ENCODE data around the gene PCDH1.
A peak's percentile ranks its signal among the peaks of the same experiment; 100 is the strongest.

The PCDH1 gene

GRCh38 chr5:141882594-141883183 lies 4.5 kb upstream of the PCDH1 start:
- no peak for TF ChIP-seq CTCF (IDR thresholded peaks at IDR 0.05; ENCODE audit: low read depth, low read length, missing control alignments)
- H3K4me3 ChIP-seq (ENCODE audit: low read depth, low read length) = no peak overlapping the region
- no peak for DNase-seq (ENCODE audit: low read depth)

GRCh38 chr5:141881886-141882285 lies 3.7 kb upstream of the PCDH1 start:
- no peak for DNase-seq (ENCODE audit: low read depth)
- TF ChIP-seq CTCF (IDR thresholded peaks at IDR 0.05; ENCODE audit: low read depth, low read length, missing control alignments) = no peak
- H3K4me3 ChIP-seq (ENCODE audit: low read depth, low read length) = no peak overlapping the region

- DNase-seq (ENCODE audit: low read depth) = no peak
- TF ChIP-seq CTCF (IDR thresholded peaks at IDR 0.05; ENCODE audit: low read depth, low read length, missing control alignments) = no peak
- H3K4me3 ChIP-seq (ENCODE audit: low read depth, low read length) = no peak overlapping the region
These were observed 3.0 kb upstream of the PCDH1 start for GRCh38 chr5:141880961-141881801.

- DNase-seq (ENCODE audit: low read depth) = no peak
- no peak overlapping the region for H3K4me3 ChIP-seq (ENCODE audit: low read depth, low read length)
- no peak for TF ChIP-seq CTCF (IDR thresholded peaks at IDR 0.05; ENCODE audit: low read depth, low read length, missing control alignments)
These were observed 1.9 kb upstream of the PCDH1 start for GRCh38 chr5:141879941-141880738.

GRCh38 chr5:141879426-141879759 lies 1.2 kb upstream of the PCDH1 start:
- no peak for TF ChIP-seq CTCF (IDR thresholded peaks at IDR 0.05; ENCODE audit: low read depth, low read length, missing control alignments)
- no peak for DNase-seq (ENCODE audit: low read depth)
- no peak overlapping the region for H3K4me3 ChIP-seq (ENCODE audit: low read depth, low read length)

- peak; percentile 74 for DNase-seq (ENCODE audit: low read depth)
- TF ChIP-seq CTCF (IDR thresholded peaks at IDR 0.05; ENCODE audit: low read depth, low read length, missing control alignments) = peak; percentile 100
- H3K4me3 ChIP-seq (ENCODE audit: low read depth, low read length) = no peak overlapping the region
These were observed 658 bp upstream of the PCDH1 start for GRCh38 chr5:141878711-141879425.
